OCI-LY3 (cell line): ENCODE measurements around the gene GART.

Source experiments
- H2AFZ ChIP-seq: fragments of 200-600, 300-600 bp; shearing (Covaris generic); 2 replicates; pipeline ENCODE4 v1.6.0; 2014; ENCODE audit warnings: antibody characterized with exemption, low read depth, low read length
- H3K27ac ChIP-seq: fragments of 200-600, 300-600 bp; sonication (generic); 2 replicates; pipeline ENCODE4 v1.5.1; 2014; ENCODE audit warnings: mild to moderate bottlenecking, low read length, moderate library complexity, mixed read lengths
- H3K27me3 ChIP-seq: fragments of 200-600, 300-600 bp; sonication (generic); 2 replicates; pipeline ENCODE4 v1.6.1; 2014; ENCODE audit warnings: low read depth, low read length, mixed read lengths
- H3K36me3 ChIP-seq: fragments of 200-600, 300-600 bp; sonication (generic); replicated peaks from 2 replicates; pipeline ENCODE3; 2014; ENCODE audit warnings: low read depth, low read length, mixed read lengths
- H3K4me1 ChIP-seq: fragments of 300-600, 200-600 bp; sonication (generic); 2 replicates; pipeline ENCODE4 v1.6.1; 2014; ENCODE audit warnings: low read length, mixed read lengths
- H3K4me2 ChIP-seq: fragments of 200-600, 300-600 bp; sonication (generic); 2 replicates; pipeline ENCODE4 v1.6.1; 2014; ENCODE audit warnings: low read length, mixed read lengths
- H3K4me3 ChIP-seq: fragments of 300-600, 200-600 bp; sonication (generic); 2 replicates; pipeline ENCODE4 v1.5.1; 2014; ENCODE audit warnings: antibody characterized with exemption, mild to moderate bottlenecking, low read length, moderate library complexity
- H3K79me2 ChIP-seq: fragments of 300-600, 200-600 bp; shearing (Covaris generic); 2 replicates; pipeline ENCODE4 v1.6.1; 2014; ENCODE audit warnings: mild to moderate bottlenecking, low read length, mixed read lengths
- H3K9ac ChIP-seq: fragments of 300-600, 200-600 bp; shearing (Covaris generic); 2 replicates; pipeline ENCODE4 v1.6.0; 2014; ENCODE audit warnings: mild to moderate bottlenecking, low read length, moderate library complexity
- H3K9me3 ChIP-seq: fragments of 200-600, 300-600 bp; shearing (Covaris generic); 2 replicates; pipeline ENCODE4 v1.6.1; 2014; ENCODE audit warnings: low read length, mixed read lengths; ENCODE audit not compliant: insufficient read depth
- H4K20me1 ChIP-seq: fragments of 200-600, 300-600 bp; sonication (generic); 2 replicates; pipeline ENCODE4 v1.6.1; 2016; ENCODE audit warnings: low read length, mixed read lengths; ENCODE audit not compliant: insufficient read depth
- EZH2phosphoT487 ChIP-seq: fragments of 200-600 bp; shearing (Covaris generic); IDR thresholded peaks from 2 replicates; pipeline ENCODE4 v1.6.1; 2018; ENCODE audit warnings: antibody characterized with exemption, mixed run types, low read depth
- TF ChIP-seq, protein P1 (sequence below): fragments of 200-600, 300-600 bp; sonication (generic); IDR thresholded peaks from 2 replicates; pipeline ENCODE4 v1.5.1; 2014; ENCODE audit warnings: antibody characterized with exemption, low read length, low read depth

The GART gene

DNA sequence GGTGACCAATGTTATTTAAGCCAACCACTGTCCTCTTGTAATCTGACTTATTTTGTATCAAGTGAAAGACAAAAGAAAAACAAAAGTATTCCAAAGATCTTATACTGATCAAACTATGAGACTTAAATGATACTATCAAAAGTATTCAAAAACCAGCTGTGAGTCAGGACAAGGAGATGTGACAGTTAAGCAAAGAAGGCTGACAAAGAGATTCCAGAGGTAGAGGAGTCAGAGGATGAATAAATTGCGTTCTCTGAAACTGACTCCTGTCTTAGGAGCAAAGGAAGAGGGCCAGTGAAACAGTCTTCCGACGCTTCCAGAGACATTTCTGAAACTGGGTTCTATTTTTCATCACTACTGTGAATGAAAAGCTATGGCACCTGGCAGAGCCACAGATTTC is 83.1 kb downstream of the GART start:
- Histone ChIP-seq H3K9ac (no peak overlapping the region), H3K4me2 (no peak overlapping the region), H3K9me3 (no peaks in the 10 kb centered on the region), H4K20me1 (no peaks in the 10 kb centered on the region), H3K79me2 (no peaks in the 10 kb centered on the region), H3K27ac (no peak overlapping the region), H3K4me1 (peaks cover 9% of the 10 kb centered on the region), H3K4me3 (no peak overlapping the region), H3K36me3 (no peaks in the 10 kb centered on the region), H2AFZ (no peak overlapping the region), H3K27me3 (no peaks in the 10 kb centered on the region)
- TF ChIP-seq, protein P1, sequence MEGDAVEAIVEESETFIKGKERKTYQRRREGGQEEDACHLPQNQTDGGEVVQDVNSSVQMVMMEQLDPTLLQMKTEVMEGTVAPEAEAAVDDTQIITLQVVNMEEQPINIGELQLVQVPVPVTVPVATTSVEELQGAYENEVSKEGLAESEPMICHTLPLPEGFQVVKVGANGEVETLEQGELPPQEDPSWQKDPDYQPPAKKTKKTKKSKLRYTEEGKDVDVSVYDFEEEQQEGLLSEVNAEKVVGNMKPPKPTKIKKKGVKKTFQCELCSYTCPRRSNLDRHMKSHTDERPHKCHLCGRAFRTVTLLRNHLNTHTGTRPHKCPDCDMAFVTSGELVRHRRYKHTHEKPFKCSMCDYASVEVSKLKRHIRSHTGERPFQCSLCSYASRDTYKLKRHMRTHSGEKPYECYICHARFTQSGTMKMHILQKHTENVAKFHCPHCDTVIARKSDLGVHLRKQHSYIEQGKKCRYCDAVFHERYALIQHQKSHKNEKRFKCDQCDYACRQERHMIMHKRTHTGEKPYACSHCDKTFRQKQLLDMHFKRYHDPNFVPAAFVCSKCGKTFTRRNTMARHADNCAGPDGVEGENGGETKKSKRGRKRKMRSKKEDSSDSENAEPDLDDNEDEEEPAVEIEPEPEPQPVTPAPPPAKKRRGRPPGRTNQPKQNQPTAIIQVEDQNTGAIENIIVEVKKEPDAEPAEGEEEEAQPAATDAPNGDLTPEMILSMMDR, result no peak
- no peak for TF ChIP-seq EZH2phosphoT487

DNA sequence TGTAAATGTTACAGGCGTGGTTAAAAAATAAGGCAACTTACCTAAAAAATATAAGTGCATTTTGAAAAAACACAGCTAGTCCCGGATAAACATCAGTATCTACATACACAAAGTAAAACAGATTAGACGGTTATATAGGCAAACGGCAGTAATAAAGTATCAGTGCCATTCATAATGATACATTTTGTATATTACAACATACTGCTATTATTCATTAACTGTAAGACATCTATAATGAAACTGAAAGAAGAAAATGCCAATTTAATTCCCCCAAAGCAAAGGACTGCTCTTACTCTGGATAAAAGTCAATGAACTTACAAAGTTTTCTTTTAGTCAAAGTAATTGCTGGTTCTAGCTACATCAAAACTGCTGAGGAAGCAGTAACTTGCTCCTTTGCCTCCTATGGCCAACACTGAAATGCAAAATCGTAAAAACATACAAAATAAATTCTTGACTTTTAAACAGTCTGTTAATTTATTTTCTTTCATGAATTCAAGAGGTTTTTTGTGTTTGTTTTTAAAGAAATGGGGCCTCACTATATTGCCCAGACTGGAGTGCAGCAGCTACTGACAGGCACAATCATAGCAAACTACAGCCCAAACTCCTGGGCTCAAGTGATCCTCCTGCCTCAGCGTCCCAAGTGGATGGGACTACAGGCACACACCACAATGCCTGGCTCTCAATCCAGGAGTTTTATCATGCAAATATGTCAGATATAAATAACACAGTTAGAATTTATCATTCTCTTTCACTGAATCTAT is 86.1 kb downstream of the GART start:
- no peaks in the 10 kb centered on the region for H3K36me3 ChIP-seq
- TF ChIP-seq, protein P1, result no peak
- TF ChIP-seq EZH2phosphoT487, result no peak
- no peaks in the 10 kb centered on the region for H3K79me2 ChIP-seq
- peaks cover 9% of the 10 kb centered on the region for H3K4me1 ChIP-seq
- no peak overlapping the region for H3K27ac ChIP-seq
- H2AFZ ChIP-seq, result no peak overlapping the region
- no peaks in the 10 kb centered on the region for H3K27me3 ChIP-seq
- H3K4me3 ChIP-seq, result no peak overlapping the region
- no peak overlapping the region for H3K9ac ChIP-seq
- H3K9me3 ChIP-seq, result no peaks in the 10 kb centered on the region
- peak overlapping the region; percentile 13; the same call in 1 of the 2 replicates for H3K4me2 ChIP-seq
- H4K20me1 ChIP-seq, result no peaks in the 10 kb centered on the region
